ENCODE measurements around the gene RAB11FIP4. TPM values are rescaled to one million over a fixed set of nuclear protein-coding genes. Genes with fewer than 3 reads are reported as not detected.

The RAB11FIP4 gene
- total and polyA plus RNA-seq, 2 of the 13 experiments (the other 11 are each of a cell fraction or from before 2014, with no cell fraction given) = 28.0 to 89.3 TPM

DNA sequence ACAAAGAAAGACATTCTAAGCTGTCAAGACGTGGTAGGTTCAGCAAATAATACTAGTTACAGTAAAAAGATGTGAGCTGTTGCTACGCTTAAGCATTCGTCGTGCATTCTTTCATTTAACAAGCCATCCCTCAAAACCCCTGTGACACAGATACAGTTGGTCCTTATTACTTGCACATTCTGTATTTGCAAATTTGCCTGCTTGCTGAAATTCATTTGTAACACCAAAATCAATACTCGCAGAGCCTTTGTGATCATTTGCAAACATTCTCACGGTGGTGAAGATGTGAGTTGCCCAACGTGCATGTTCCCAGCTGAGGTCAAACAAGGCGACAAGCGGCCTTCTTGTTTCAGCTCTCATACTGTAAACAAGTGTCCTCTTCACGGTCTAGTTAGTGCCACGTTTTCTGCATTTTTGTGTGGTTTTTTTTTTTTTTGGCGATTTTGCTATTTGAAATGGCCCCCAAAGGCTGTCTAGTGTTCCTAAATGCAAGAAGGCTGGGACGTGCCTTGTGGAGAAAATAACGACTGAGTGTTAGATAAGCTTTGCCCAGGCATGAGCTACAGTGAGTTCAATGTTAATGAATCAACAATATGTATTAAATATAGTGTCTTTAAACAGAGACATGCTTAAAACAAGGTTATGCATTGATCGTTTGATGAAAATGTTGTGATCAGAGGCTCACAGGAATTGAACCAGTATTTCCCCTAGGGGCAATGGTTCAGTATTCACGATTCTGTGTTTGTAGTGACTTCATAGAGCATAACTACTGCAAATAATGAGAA, 84.1 kb downstream of the RAB11FIP4 start (continued):
- peak; percentile 89 for TF ChIP-seq FOXP1 (IDR thresholded peaks at IDR 0.05)
- peak; percentile 97 for TF ChIP-seq FOXP1 (CRISPR knock-in tag; IDR thresholded peaks at IDR 0.05)
- no peak; the same call in 1 of the 2 replicates for TF ChIP-seq JDP2 (CRISPR knock-in tag; IDR thresholded peaks at IDR 0.05; ENCODE audit: borderline replicate concordance)
- TF ChIP-seq, protein P1, sequence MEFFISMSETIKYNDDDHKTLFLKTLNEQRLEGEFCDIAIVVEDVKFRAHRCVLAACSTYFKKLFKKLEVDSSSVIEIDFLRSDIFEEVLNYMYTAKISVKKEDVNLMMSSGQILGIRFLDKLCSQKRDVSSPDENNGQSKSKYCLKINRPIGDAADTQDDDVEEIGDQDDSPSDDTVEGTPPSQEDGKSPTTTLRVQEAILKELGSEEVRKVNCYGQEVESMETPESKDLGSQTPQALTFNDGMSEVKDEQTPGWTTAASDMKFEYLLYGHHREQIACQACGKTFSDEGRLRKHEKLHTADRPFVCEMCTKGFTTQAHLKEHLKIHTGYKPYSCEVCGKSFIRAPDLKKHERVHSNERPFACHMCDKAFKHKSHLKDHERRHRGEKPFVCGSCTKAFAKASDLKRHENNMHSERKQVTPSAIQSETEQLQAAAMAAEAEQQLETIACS (CRISPR knock-in tag; IDR thresholded peaks at IDR 0.05) = no peak
- TF ChIP-seq, protein P2, sequence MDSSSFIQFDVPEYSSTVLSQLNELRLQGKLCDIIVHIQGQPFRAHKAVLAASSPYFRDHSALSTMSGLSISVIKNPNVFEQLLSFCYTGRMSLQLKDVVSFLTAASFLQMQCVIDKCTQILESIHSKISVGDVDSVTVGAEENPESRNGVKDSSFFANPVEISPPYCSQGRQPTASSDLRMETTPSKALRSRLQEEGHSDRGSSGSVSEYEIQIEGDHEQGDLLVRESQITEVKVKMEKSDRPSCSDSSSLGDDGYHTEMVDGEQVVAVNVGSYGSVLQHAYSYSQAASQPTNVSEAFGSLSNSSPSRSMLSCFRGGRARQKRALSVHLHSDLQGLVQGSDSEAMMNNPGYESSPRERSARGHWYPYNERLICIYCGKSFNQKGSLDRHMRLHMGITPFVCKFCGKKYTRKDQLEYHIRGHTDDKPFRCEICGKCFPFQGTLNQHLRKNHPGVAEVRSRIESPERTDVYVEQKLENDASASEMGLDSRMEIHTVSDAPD (CRISPR knock-in tag; IDR thresholded peaks at IDR 0.05) = peak; percentile 88; the same call in 1 of the 2 replicates
- TF ChIP-seq, protein P3, sequence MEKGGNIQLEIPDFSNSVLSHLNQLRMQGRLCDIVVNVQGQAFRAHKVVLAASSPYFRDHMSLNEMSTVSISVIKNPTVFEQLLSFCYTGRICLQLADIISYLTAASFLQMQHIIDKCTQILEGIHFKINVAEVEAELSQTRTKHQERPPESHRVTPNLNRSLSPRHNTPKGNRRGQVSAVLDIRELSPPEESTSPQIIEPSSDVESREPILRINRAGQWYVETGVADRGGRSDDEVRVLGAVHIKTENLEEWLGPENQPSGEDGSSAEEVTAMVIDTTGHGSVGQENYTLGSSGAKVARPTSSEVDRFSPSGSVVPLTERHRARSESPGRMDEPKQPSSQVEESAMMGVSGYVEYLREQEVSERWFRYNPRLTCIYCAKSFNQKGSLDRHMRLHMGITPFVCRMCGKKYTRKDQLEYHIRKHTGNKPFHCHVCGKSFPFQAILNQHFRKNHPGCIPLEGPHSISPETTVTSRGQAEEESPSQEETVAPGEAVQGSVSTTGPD (CRISPR knock-in tag; IDR thresholded peaks at IDR 0.05) = no peak
- no peak for TF ChIP-seq ZBTB4 (CRISPR knock-in tag; IDR thresholded peaks at IDR 0.05; ENCODE audit: borderline replicate concordance)
- peak; percentile 67; the same call in 1 of the 2 replicates for TF ChIP-seq ZNF430 (CRISPR knock-in tag; IDR thresholded peaks at IDR 0.05)
- no peak for TF ChIP-seq NFIB (CRISPR knock-in tag; IDR thresholded peaks at IDR 0.05; ENCODE audit: borderline replicate concordance)
- TF ChIP-seq ZNF749 (CRISPR knock-in tag; IDR thresholded peaks at IDR 0.05; ENCODE audit: borderline replicate concordance) = no peak
- TF ChIP-seq NBN (conservative IDR thresholded peaks at IDR 0.05) = no peak
- TF ChIP-seq, protein P4, sequence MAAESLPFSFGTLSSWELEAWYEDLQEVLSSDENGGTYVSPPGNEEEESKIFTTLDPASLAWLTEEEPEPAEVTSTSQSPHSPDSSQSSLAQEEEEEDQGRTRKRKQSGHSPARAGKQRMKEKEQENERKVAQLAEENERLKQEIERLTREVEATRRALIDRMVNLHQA (CRISPR knock-in tag; IDR thresholded peaks at IDR 0.05) = no peak
- TF ChIP-seq, protein P5, sequence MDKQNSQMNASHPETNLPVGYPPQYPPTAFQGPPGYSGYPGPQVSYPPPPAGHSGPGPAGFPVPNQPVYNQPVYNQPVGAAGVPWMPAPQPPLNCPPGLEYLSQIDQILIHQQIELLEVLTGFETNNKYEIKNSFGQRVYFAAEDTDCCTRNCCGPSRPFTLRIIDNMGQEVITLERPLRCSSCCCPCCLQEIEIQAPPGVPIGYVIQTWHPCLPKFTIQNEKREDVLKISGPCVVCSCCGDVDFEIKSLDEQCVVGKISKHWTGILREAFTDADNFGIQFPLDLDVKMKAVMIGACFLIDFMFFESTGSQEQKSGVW (CRISPR knock-in tag; IDR thresholded peaks at IDR 0.05; ENCODE audit: borderline replicate concordance) = no peak
- TF ChIP-seq ZNF891 (CRISPR knock-in tag; IDR thresholded peaks at IDR 0.05) = no peak
- TF ChIP-seq AKAP8 (CRISPR knock-in tag; IDR thresholded peaks at IDR 0.05) = no peak
- 0 out of 2 replicates have a peak, but pooled peaks have one; percentile 73 for TF ChIP-seq TMF1 (CRISPR knock-in tag; IDR thresholded peaks at IDR 0.05; ENCODE audit: low read depth)
- no peak for TF ChIP-seq HNRNPLL (IDR thresholded peaks at IDR 0.05; ENCODE audit: low read depth, low read length, poor library complexity, severe bottlenecking)
- no peak for TF ChIP-seq ZC3H4 (CRISPR knock-in tag; IDR thresholded peaks at IDR 0.05; ENCODE audit: borderline replicate concordance)
- TF ChIP-seq MED8 (CRISPR knock-in tag; IDR thresholded peaks at IDR 0.05; ENCODE audit: insufficient replicate concordance) = no peak
- TF ChIP-seq SOX5 (CRISPR knock-in tag; IDR thresholded peaks at IDR 0.05; ENCODE audit: borderline replicate concordance) = peak; percentile 93
- TF ChIP-seq ZNF431 (CRISPR knock-in tag; IDR thresholded peaks at IDR 0.05; ENCODE audit: borderline replicate concordance, low read depth) = no peak

All from HepG2 (cell line).